SH-SY5Y (cell line): Measurements from ENCODE around the gene RAB30.

Source experiments
- GATA2 ChIP-seq: IDR thresholded peaks from 2 replicates; pipeline ENCODE4 v1.6.1; 2011; ENCODE audit warnings: mild to moderate bottlenecking, low read depth, low read length
- GATA3 ChIP-seq: IDR thresholded peaks from 2 replicates; pipeline ENCODE4 v1.6.1; 2011; ENCODE audit warnings: low read depth, mild to moderate bottlenecking, low read length, moderate library complexity

DNA sequence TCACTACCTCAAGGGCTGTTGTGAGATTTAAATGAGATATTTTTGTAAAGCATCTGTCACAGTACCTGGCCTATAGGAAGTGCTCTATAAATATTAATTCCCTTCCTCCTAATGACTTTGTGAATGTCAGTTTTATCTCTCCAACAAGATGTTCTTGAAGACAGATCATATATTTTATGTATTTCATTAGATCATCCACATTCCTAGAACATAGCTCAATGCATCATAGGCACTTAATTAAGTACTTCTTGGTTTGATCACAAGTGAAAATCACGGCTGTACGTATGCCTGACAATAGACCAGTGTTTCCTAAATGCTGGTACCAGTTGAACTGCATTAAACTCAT is 49.9 kb downstream of the RAB30 start:
- TF ChIP-seq GATA2: no peak
- TF ChIP-seq GATA3: no peak
